Measurements from ENCODE around the gene CHCHD6. TPM values are rescaled to one million over a fixed set of nuclear protein-coding genes. Genes with fewer than 3 reads are reported as not detected.

Gene CHCHD6
- total RNA-seq, 1 experiment from 2014 or later = 36.3 TPM

DNA sequence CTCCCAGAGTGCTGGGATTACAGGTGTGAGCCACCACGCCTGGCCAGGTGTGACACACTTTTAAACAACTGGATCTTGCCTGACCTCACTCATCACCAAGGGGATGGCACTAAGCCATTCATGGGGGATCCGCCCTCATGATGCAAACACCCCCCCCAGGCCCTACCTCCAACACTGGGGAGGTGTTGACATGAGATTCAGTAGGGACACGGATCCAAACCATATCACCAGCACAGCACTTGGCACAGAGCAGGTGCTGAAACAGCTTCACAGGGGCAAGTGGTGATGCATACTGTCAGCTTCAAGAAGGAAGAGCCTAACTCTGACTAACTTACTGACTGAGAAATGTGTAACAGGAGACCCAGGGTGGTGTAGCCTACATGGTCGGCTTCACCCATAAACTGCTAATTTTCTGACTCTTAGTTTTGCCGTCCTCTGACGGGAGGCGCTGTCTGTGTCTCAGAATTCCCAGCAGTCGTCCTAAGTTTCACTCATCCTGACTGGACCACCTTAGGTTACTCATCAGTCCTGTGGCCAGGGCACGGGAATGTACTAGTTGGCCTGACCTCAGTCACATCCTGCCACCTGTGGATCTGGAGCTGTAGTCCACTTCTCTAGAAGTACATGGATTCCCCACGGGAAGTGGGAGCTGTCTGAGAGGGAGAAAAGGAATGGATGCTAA, 197.0 kb downstream of the CHCHD6 start:
- no peaks in the 10 kb centered on the region for H3K27me3 ChIP-seq (ENCODE audit: insufficient read depth, low read length)
- no peaks in the 10 kb centered on the region for H3K4me1 ChIP-seq (ENCODE audit: control insufficient read depth in 1 of 2, insufficient read depth in 2 of 2, low read length in 2 of 2)
- intact Hi-C loops (cut with micrococcal nuclease) = no loop called here
- DNase-seq (ENCODE audit: low read depth, low spot score) (no peak), ATAC-seq (no peak)
- no peak overlapping the region for H3K27ac ChIP-seq (ENCODE audit: low read depth, low read length)
- no peaks in the 10 kb centered on the region for H3K36me3 ChIP-seq (ENCODE audit: control insufficient read depth in 1 of 2, insufficient read depth in 2 of 2, low read length in 2 of 2)
- no TSS peak for BruUV-seq (replicated peaks)
- no peak overlapping the region for H3K4me2 ChIP-seq (ENCODE audit: low read length)
- no peak overlapping the region for H3K9ac ChIP-seq (ENCODE audit: low read length)
- no peak overlapping the region for H3K4me3 ChIP-seq (replicated peaks in 1 of 2; ENCODE audit: low read depth in 1 of 2, low read length in 2 of 2)
- CTCF ChIA-PET = no interaction called here
- no peak overlapping the region for H2AFZ ChIP-seq (ENCODE audit: low read depth, low read length, poor library complexity, severe bottlenecking)
- no peaks in the 10 kb centered on the region for H3K9me2 ChIP-seq (ENCODE audit: insufficient read depth)
- no peaks in the 10 kb centered on the region for H3K9me3 ChIP-seq (ENCODE audit: control insufficient read depth in 1 of 2, insufficient read depth in 1 of 2, low read depth in 1 of 2, low read length in 2 of 2)
- H4K20me1 ChIP-seq (ENCODE audit: insufficient read depth) = no peaks in the 10 kb centered on the region
- RAD21 ChIA-PET (ENCODE audit: low non-redundant PET in 1 of 2, low total read pairs in 2 of 2, uncharacterized antibody in 2 of 2, unreplicated experiment in 2 of 2) = no interaction called here
- no peak for TF ChIP-seq ELF1 (IDR thresholded peaks at IDR 0.05; ENCODE audit: borderline replicate concordance, low read depth)
- TF ChIP-seq SIN3A (IDR thresholded peaks at IDR 0.05; ENCODE audit: low read depth) = no peak
- no peak for TF ChIP-seq CTCF (IDR thresholded peaks at IDR 0.05 in 2 of 3, conservative IDR thresholded peaks at IDR 0.05 in 1 of 3; ENCODE audit: borderline replicate concordance in 1 of 3, insufficient read depth in 1 of 3, low read depth in 2 of 3, low read length in 2 of 3)
- TF ChIP-seq CEBPB (IDR thresholded peaks at IDR 0.05; ENCODE audit: low read depth) = no peak
- TF ChIP-seq, protein P1, sequence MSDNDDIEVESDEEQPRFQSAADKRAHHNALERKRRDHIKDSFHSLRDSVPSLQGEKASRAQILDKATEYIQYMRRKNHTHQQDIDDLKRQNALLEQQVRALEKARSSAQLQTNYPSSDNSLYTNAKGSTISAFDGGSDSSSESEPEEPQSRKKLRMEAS (IDR thresholded peaks at IDR 0.05) = no peak
- TF ChIP-seq ATF3 (IDR thresholded peaks at IDR 0.05) = no peak
- no peak for TF ChIP-seq JUND (IDR thresholded peaks at IDR 0.05)
- no peak for TF ChIP-seq ZFX (IDR thresholded peaks at IDR 0.05)
- POLR2A ChIA-PET = no interaction called here
- no peaks in the 10 kb centered on the region for H3K79me2 ChIP-seq (ENCODE audit: insufficient read depth, low read length)

DNA sequence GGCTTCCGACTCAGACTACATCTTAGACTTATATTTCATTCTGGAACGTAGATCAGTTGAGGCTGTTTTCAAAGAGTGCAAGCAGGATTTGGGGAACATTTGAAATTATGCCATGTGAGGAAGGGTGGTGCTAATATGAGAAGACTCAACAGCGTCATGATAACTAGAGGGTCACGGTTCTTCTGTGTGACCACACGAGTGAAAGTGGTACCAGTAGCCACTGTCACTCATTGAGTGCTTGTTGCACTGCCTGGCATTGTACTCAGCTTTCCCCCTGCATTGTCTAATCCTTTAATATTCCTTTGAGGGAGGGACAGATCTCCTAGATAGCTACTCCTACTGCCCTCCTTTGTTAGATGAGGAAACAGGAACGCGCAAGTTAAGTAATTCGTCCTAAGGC, 197.6 kb downstream of the CHCHD6 start:
- no peak overlapping the region for H3K9ac ChIP-seq (ENCODE audit: low read length)
- H4K20me1 ChIP-seq (ENCODE audit: insufficient read depth) = no peaks in the 10 kb centered on the region
- no peak overlapping the region for H3K4me2 ChIP-seq (ENCODE audit: low read length)
- no peaks in the 10 kb centered on the region for H3K27me3 ChIP-seq (ENCODE audit: insufficient read depth, low read length)
- POLR2A ChIA-PET = no interaction called here
- H3K9me2 ChIP-seq (ENCODE audit: insufficient read depth) = no peaks in the 10 kb centered on the region
- CTCF ChIA-PET = no interaction called here
- H2AFZ ChIP-seq (ENCODE audit: low read depth, low read length, poor library complexity, severe bottlenecking) = no peak overlapping the region
- no peaks in the 10 kb centered on the region for H3K9me3 ChIP-seq (ENCODE audit: control insufficient read depth in 1 of 2, insufficient read depth in 1 of 2, low read depth in 1 of 2, low read length in 2 of 2)
- ATAC-seq = no peak
- H3K79me2 ChIP-seq (ENCODE audit: insufficient read depth, low read length) = no peaks in the 10 kb centered on the region
- no peaks in the 10 kb centered on the region for H3K4me1 ChIP-seq (ENCODE audit: control insufficient read depth in 1 of 2, insufficient read depth in 2 of 2, low read length in 2 of 2)
- intact Hi-C loops (cut with micrococcal nuclease) = no loop called here
- BruUV-seq (replicated peaks) = no TSS peak
- DNase-seq (ENCODE audit: low read depth, low spot score) = no peak
- H3K36me3 ChIP-seq (ENCODE audit: control insufficient read depth in 1 of 2, insufficient read depth in 2 of 2, low read length in 2 of 2) = no peaks in the 10 kb centered on the region
- RAD21 ChIA-PET (ENCODE audit: low non-redundant PET in 1 of 2, low total read pairs in 2 of 2, uncharacterized antibody in 2 of 2, unreplicated experiment in 2 of 2) = no interaction called here
- no peak overlapping the region for H3K4me3 ChIP-seq (replicated peaks in 1 of 2; ENCODE audit: low read depth in 1 of 2, low read length in 2 of 2)
- no peak overlapping the region for H3K27ac ChIP-seq (ENCODE audit: low read depth, low read length)
- TF ChIP-seq RAD21 (IDR thresholded peaks at IDR 0.05; ENCODE audit: low read depth) (no peak), JUND (IDR thresholded peaks at IDR 0.05) (no peak), ZBTB33 (IDR thresholded peaks at IDR 0.05; ENCODE audit: extremely low read depth, insufficient replicate concordance, low read length) (no peak), FOSL1 (IDR thresholded peaks at IDR 0.05; ENCODE audit: low read depth) (no peak), EZH2phosphoT487 (IDR thresholded peaks at IDR 0.05; ENCODE audit: borderline replicate concordance) (no peak), SP1 (IDR thresholded peaks at IDR 0.05; ENCODE audit: low read depth) (no peak), POLR2A (IDR thresholded peaks at IDR 0.05; ENCODE audit: borderline replicate concordance, extremely low read depth, insufficient read depth, insufficient read length) (no peak), SRF (IDR thresholded peaks at IDR 0.05; ENCODE audit: low read depth) (no peak), ELF1 (IDR thresholded peaks at IDR 0.05; ENCODE audit: borderline replicate concordance, low read depth) (no peak), EZH2 (IDR thresholded peaks at IDR 0.05) (no peak), YY1 (IDR thresholded peaks at IDR 0.05; ENCODE audit: extremely low read depth, insufficient replicate concordance, low read depth, low read length) (no peak), POLR2AphosphoS5 (IDR thresholded peaks at IDR 0.05; ENCODE audit: low read depth, low read length) (no peak)
- TF ChIP-seq, protein P1 (IDR thresholded peaks at IDR 0.05) = no peak

Data from HCT116 (cell line).